GM21619 (cell line): ENCODE results near the gene SLCO4A1.
"Not testable (repeated sequence)": the region's sequence is repeated elsewhere in the genome, so short reads cannot be mapped to it uniquely, and the experiment has no call there.

Experiments
- ATAC-seq: cut with Tn5 transposase; IDR thresholded peaks from one replicate; pipeline ENCODE4 v1.9.1; 2021; ENCODE audit not compliant: unreplicated experiment

SLCO4A1 gene

DNA sequence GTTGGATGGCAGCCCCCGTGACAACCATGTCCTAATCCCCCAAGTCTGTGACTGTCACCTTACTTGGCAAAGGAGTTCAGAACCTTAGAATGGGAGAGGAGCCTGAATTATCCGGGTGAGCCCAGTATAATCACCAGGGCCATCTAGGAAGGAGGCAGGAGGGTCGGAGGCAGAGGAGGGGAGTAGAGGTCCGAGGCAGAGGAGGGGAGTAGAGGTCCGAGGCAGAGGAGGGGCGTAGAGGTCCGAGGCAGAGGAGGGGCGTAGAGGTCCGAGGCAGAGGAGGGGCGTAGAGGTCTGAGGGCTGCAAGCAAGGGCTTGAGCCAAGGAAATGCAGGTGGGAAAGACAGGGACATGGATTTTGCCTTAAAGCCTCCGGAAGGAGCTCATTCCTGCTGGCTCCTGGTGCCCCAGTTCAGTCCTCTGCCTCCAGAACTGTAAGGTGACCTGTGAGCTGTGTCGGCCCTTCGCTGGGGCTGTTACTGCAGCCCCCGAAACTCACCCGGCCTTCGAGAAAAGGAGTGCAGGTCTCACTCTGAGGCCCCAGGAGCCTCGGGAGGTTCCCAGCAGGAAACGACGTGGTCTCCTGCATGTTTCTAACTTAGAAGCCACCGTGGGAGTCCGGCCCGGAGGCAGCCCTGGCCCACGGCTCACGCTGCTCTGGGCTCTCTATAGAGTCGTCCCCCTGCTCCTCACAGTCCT lies 20.0 kb upstream of the SLCO4A1 start:
- no peak for ATAC-seq

GRCh38 chr20:62622877-62623487 lies 19.3 kb upstream of the SLCO4A1 start:
- no peak for ATAC-seq

DNA sequence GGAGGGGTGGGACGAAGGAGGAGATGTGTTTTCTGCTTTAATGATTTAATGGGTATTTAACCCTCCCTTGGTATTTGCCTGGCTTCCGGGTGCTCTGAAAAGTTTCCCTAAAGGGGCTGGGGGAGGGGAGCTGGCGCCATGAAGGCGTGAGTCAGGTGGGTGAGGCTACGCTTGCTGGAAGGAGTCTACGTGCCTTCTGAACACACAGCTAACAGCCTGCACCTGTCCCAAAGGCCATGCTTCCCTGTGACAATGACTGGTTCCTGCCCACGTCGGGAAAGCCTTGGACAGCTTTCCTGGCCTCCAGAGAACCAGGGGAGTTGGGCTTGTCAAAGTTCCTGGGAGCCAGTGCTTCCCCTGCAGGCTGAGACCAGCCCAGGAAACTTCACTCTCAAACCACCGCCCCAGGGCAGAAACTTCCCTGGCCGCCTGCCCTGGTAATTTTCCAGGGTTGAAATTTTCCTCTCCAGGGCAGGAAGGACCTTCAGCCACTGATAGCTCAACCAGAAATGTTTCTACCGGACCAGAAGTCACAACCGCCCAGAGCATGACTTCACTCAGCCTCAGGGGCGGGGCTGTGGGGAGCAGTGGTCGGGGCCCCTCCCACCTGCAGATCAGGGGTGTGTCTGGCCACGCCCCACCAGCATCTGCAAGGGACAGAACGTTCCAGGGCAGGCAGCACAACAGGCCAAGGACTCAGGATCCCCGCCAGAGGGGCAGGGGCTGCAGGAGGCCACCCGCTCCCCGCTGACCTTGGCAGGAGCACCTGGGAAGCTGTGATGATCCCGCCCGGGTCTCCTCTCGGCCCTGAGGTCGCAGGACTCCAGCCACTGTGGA lies 18.6 kb upstream of the SLCO4A1 start:
- peak; percentile 65 for ATAC-seq

DNA sequence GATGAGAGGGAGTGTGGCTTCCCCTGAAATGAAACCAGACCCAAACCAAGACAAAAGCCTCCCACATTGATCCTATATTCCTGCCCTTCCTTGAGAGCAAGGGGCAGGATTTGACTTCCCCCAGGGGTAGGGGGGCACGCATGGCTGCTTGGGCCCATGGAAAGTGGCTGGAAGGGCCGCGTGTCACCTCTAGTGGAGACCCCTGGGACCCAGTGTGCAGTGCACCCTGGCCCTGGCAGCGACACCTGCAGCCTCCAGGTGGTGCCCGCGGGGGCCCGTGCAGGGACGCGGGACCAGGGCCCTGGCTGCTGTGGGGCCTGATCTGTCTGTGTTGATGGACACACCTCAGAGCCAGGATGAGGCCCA lies 18.0 kb upstream of the SLCO4A1 start:
- peak; percentile 30 for ATAC-seq

DNA sequence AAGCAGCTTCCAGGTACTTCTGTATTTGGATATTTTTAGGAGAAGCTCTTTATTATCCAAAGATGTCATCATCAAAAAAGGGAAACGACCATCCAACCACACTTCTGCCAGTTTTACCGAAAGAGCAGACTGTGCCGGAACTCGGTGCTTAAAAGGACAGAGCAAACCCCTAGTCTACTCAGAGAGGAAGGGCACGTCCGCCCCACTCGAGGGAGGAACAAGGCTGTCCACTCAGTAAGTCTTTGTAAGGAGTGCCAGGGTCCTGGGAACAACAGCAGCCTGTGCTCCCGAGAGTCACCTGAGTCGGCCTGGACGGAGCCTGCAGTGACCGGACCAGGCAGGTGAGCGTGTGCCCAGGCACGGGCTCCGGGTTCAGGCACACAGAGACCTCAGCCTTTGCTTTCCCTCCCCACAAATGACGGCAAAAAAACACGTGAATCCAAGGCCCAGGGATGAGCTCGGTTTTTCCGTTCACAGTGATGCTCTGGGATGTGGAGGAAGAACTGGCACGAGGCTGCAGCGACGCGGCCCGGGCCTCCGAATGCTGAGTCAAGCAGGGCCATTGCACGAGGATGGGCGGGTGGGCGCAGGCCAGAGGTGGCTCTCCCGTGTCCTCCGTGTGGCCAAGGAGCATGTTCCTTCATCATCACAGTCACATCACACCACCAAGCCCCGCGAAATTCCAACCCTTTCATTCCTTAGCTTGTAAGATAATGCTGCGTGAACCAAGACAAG lies 17.4 kb upstream of the SLCO4A1 start:
- ATAC-seq: no peak

DNA sequence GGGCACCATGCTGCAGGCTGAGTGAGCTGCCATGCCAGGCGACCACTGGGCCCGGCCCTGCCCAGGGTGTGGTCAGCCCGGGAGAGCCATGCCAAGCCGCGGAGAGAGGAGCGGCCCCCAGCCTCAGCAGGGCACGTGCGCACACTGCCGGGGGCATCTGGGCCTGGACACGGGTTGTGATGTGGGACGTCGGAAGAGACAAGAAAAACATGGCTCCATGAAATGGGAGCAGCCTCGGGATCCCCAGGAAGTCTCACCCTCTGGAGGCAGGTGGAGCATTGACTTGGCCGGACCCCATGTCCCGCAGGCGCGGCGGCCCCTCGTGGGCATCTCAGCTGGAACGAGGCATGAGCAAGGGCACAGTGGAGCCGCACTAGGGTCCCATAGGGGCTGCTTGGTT lies 16.8 kb upstream of the SLCO4A1 start:
- ATAC-seq: no peak

DNA sequence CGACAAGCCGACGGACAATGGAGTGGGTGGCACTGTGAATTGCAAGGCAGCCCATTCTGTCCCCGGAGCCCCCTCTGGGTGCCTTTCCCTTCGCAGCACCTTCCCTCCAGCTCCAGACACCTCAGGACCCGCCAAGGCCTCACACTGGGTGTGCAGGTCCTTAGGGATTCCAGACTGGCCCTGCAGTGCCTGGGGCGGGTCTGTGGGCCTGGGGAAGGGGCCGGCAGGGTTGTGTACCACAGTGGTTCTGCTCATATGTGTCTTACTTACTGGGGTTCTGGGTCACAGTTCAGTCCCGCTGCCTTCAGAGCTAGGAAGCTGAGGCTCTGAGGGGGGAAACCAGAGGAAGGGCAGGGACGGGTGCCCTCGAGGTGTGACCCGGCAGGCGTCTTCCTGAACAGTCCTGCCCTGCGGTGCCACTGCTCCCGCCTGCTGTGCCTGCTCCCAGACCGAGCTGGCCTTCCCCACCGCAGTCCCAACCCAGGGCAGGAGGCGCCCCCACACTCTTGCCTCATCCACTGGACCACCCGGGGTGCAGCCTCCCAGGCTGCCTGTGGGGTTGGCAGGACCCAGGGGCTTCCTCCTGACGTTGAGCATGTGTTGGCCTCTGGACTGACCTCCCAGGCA lies 16.3 kb upstream of the SLCO4A1 start:
- ATAC-seq: no peak

GRCh38 chr20:62627425-62627824 lies 14.9 kb upstream of the SLCO4A1 start:
- ATAC-seq: not testable (repeated sequence)

DNA sequence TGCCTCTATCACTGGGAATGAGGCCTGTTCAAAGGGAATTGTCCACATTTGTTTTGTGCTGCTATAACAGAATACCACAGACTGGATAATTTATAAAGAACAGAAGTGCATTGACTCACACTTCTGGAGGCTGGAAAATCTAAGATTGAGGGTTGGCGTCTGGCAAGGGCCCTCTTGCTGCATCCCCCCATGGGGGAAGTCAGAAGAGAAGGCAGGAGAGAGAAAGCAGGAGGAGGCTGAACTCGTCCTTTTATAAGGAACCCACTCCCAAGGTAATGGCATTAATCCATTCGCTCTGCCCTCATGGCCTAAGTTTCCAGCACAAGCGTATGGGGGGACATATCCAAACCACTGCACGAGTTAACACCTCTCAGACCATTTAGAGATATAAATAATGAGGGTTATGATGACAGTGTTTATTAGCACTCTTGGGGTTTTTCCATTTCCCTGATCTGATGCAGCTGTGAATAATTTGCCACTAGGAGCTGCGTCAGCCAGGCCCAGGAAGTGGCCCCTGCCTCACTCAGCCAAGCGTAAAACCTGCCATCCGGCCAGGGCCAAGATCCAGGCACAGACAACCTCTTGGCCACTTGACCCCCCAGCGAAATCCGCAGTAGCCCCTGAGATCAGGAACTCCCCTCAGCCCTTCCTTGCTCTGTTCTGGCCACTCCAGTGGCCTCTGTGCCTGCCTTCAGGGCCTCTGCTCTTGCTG lies 14.2 kb upstream of the SLCO4A1 start:
- no peak for ATAC-seq

DNA sequence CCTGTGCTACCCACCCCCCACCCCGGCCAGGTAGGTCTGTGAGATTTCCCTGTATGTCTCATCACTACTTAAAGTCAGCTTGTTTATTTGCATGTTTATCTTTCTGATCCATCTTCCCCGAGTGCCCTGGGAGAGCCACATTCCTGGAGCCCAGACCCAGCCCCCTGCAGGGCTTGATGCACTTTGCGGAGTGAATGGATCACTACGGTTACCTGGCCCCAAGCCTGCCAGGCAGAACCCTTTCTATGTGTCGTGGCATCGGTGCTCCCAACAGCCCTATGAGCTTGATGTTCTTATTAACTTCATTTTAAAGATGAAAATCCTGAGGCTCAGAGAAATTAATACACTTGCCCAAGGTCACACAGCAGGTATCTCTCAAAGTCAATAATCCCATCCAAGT lies 13.6 kb upstream of the SLCO4A1 start:
- no peak for ATAC-seq

- ATAC-seq: no peak
Observed at GRCh38 chr20:62629864-62630470, 12.3 kb upstream of the SLCO4A1 start.

DNA sequence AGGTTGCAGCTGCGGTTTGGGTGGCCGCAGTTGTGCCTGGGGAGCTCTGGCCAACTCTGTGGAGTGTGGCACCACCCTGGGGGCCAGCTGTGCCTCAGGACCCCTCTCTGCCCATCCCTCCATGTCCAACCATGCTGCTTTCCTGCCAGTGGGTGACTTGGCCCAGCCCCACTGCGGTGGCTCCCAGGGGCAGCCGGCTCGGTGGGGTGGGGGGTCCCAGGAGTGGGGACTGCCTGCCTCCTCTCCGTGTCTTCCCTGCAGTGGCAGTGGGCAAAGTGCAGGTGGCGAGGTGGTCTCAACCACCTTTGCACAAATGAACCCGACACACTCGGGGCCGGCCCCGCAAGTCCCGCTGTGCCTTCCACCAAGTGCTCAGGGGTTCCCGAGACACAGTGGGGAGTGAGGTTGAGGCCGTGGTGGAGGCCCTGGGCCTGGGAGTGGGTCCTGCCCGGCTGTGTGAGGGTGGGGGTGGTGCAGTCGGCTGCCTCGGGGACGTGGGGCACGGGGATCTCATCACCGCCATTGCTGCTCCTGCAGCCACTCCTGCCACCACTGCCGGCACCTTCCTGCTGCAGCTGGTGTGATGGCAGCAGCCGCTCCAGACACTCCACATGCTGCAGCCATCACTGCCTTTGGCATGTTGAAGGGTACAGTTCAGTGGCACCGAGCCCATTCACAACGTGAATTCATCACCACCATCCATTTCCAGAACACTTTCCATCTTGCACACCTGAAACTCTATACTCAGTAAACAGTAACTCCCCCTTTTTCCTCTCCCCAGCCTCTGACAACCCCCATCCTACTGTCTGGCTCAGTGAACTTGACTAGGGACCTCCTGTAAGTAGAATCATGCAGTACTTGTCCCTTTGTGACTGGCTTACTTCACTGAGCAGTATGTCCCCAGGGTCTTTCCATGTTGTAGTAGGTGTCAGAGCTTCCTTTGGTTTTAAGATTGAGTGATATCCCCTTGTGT lies 10.7 kb upstream of the SLCO4A1 start:
- ATAC-seq: no peak

- ATAC-seq: no peak
Observed at GRCh38 chr20:62632575-62633090, 9.7 kb upstream of the SLCO4A1 start.

DNA sequence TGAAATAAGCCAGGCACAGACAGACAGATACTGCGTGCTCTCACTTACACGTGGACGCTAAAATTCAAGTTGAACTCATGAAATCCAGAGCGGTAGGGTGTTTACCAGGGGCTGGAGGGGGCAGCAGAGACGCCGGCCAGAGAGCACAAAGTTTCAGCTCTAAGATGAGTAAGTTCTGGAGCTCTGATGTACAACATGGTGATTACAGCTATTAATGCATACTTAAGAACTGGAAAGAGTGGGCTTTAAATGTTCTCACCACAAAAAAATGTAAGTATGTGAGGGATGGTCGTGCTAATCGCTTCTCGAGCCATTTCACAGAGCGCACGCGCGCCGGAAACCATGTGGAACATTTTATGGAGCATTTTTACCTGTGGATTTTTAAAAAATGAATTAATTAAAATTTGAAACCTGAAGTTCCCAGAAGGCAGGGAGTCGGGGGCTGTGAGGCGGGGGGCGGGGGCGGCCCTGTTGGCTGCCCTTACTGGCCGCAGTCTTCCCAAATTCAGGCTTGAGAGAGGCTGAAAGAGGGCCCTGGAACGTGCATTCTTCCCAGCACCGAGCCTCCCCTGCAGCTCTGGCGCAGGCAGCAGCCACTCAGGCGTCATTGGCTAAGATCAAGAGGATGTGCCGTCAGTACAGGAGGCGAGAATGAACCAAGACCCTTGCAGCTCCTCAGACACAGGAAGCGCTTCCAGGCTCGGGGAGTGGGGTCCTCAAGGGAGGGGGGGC lies 8.5 kb upstream of the SLCO4A1 start:
- no peak for ATAC-seq

DNA sequence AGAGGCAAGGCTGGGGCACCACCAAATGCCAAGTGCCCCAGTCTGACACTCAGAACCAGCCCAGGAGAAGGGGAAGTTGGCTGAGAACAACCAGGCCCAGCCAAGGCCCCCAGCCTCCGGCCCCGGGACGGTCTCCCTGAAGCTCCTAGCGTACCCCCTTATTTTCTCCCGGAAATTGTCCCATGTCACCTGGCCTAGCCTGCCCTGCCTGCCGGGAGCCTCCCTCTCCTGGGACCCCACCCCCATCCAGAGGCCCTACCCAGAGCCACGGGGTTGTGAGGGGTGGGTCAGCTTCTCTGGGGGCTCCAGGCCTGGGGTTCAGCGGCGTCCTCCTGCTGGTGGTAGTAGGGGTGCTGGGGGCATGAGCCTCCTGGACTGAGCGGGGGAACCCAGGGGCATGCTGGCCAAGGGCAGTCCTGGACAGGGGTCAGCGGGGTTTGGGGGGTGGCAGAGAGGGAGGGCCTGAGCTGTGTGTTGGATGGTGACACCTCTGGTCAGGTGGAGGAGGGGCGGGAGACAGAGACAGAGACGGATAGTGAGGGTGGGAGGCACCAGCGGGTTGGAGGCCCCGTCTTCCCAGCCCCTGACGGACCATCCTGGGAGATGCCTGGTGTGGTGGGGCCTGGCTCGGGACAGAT lies 7.9 kb upstream of the SLCO4A1 start:
- no peak for ATAC-seq

- no peak for ATAC-seq
Observed at GRCh38 chr20:62635232-62635631, 7.1 kb upstream of the SLCO4A1 start.

- ATAC-seq: no peak
Observed at GRCh38 chr20:62635852-62636251, 6.5 kb upstream of the SLCO4A1 start.
